Measurements from ENCODE around the gene FILIP1L. TPM values are rescaled to one million over a fixed set of nuclear protein-coding genes. Genes with fewer than 3 reads are reported as not detected.

Gene FILIP1L
- total RNA-seq, 1 donor from 2014 or later: 1.1 TPM

DNA sequence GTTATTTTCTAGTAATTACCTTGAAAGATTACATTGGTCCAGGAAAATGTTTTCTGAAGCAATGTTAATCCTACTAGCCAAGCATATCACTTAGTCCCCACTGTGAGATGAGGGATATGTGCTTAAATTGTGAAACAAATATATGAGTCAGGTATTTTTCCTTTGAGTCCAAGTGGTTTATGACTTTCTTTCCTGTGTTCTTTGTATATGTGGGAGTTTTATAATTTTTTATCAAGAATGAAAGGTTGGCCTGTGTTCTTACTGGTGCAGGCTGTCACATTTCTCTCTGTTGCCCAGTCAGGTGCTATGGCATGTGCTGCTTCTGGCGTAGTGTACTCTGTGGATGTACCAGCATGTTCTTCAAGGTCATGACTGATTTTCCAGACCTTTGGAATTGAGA is 149.2 kb downstream of the FILIP1L start:
- no peak for TF ChIP-seq CTCF (IDR thresholded peaks at IDR 0.05; ENCODE audit: insufficient read depth, low read length, severe bottlenecking)
- no peak for FAIRE-seq
- DNase-seq (ENCODE audit: low read depth): peak; percentile 78
- Histone ChIP-seq H3K27me3 (ENCODE audit: control insufficient read depth, insufficient read depth, low read length) (no peaks in the 10 kb centered on the region), H3K36me3 (ENCODE audit: control insufficient read depth, insufficient read depth, low read length) (no peaks in the 10 kb centered on the region), H3K4me3 (ENCODE audit: low read depth, low read length) (no peak overlapping the region)

DNA sequence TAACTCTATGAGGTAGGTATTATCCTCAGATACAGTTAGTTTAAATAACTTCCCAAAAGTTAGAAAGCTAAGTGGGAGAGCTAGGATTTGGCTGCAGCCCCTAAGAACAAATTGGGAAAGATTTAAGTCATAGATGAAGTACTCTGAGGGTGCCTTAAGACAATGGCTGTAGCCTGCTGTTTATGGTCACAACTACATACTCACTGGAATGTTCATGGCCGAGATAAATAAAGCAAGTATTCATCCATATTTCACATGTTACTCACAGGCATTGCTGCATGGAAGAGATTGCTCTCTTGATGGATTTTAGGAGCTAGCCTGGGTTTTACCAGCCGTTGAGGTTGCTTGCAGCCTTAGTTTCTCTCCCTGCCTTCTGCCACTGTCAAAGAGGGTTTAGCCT is 151.6 kb downstream of the FILIP1L start:
- H3K4me3 ChIP-seq (ENCODE audit: low read depth, low read length): no peak overlapping the region
- TF ChIP-seq CTCF (IDR thresholded peaks at IDR 0.05; ENCODE audit: insufficient read depth, low read length, severe bottlenecking): no peak
- no peaks in the 10 kb centered on the region for H3K27me3 ChIP-seq (ENCODE audit: control insufficient read depth, insufficient read depth, low read length)
- DNase-seq (ENCODE audit: low read depth) (no peak), FAIRE-seq (no peak)
- H3K36me3 ChIP-seq (ENCODE audit: control insufficient read depth, insufficient read depth, low read length): no peaks in the 10 kb centered on the region

GRCh38 chr3:99961756-99962515 is 152.4 kb downstream of the FILIP1L start:
- DNase-seq (ENCODE audit: low read depth) (no peak), FAIRE-seq (no peak)
- no peak for TF ChIP-seq CTCF (IDR thresholded peaks at IDR 0.05; ENCODE audit: insufficient read depth, low read length, severe bottlenecking)
- Histone ChIP-seq H3K4me3 (ENCODE audit: low read depth, low read length) (no peak overlapping the region), H3K36me3 (ENCODE audit: control insufficient read depth, insufficient read depth, low read length) (no peaks in the 10 kb centered on the region), H3K27me3 (ENCODE audit: control insufficient read depth, insufficient read depth, low read length) (no peaks in the 10 kb centered on the region)

DNA sequence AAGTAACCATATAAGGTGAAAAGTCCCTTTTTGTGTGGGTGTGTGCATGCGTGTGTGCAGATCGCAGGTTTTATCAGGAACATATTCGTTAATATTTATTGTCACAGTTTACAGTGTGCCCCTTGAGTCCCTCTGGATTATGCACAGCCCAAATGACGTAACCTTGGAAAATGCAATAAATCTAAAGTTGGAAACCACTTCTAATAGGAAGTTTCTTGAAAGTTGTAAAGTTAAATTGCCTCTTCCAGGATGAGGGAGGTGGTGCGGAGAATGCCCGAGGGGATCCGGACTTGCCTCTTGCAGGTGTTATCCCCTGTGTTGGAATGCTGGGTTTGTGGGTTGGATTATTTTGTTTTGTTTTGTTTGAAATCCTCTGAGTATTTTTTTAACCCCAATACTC is 153.4 kb downstream of the FILIP1L start:
- DNase-seq (ENCODE audit: low read depth): no peak
- Histone ChIP-seq H3K36me3 (ENCODE audit: control insufficient read depth, insufficient read depth, low read length) (no peaks in the 10 kb centered on the region), H3K4me3 (ENCODE audit: low read depth, low read length) (no peak overlapping the region), H3K27me3 (ENCODE audit: control insufficient read depth, insufficient read depth, low read length) (no peaks in the 10 kb centered on the region)
- TF ChIP-seq CTCF (IDR thresholded peaks at IDR 0.05; ENCODE audit: insufficient read depth, low read length, severe bottlenecking): no peak
- FAIRE-seq: no peak

DNA sequence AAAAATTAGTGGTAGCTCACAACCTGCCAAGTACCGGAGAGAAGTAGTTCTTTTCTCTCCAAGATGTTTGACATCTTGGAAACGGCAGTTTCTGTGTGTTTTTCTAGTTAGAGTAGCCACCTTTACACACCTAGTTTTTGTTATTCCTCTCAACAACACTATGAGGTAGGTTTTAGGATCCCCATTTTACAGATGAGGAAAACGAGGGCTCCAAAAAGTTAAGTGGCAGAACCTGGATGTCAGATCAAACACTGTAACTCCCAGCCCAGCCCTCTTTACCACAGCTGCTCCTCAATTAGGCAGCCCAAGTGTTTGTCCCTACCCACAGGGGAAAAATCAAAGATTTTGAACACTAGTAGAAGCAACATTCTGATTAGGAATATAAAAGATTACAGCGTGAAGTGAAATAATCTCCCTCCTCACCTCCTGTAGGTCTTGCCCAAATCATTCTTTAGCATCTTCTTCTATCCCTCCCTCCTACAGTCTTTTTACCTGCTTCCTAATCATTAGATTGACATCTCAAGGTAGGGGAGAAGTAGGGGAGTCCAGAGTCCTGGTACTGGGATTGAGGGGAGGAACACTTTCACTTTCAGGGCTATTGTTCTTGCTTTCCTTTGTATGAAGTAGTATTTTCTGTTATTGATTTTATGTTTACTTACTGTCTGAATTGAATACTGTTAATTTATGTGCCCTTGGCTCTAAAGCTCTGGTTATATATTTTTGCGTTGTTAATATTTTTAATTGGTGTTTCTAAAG is 154.0 kb downstream of the FILIP1L start:
- Histone ChIP-seq H3K36me3 (ENCODE audit: control insufficient read depth, insufficient read depth, low read length) (no peaks in the 10 kb centered on the region), H3K4me3 (ENCODE audit: low read depth, low read length) (no peak overlapping the region), H3K27me3 (ENCODE audit: control insufficient read depth, insufficient read depth, low read length) (no peaks in the 10 kb centered on the region)
- DNase-seq (ENCODE audit: low read depth) (no peak), FAIRE-seq (no peak)
- no peak for TF ChIP-seq CTCF (IDR thresholded peaks at IDR 0.05; ENCODE audit: insufficient read depth, low read length, severe bottlenecking)
